ENCODE data around the gene INTS12. TPM values are rescaled to one million over a fixed set of nuclear protein-coding genes. Genes with fewer than 3 reads are reported as not detected.

The INTS12 gene
- total and polyA plus RNA-seq, 12 donors = 4.3 to 30.8 (median 16.5) TPM

DNA sequence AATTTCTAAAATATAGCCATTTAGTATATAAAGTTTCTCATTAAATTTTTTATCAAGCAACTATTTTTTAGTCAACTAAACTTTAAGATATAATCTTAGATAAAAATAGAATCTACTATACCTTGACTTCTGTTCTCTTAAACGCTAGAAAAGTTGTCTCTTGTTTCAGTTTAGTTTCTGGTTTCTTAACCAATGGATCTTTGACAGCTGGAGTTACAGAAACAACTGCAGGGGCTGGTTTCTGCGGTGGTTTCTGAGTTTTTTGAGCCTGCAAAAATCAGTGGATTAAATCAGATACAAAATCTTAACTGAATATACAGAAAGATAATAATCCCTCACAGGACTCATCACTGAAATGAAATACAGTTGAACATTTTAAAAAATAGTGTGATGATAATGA is 21.9 kb downstream of the INTS12 start:
- no peak for DNase-seq
- 91 to 99% (median 95%) methylated on average over 2 of the region's 2 CpGs for WGBS, 4 donors
- Histone ChIP-seq H3K4me1 (replicated peaks in 1 of 2) (no peaks in the 10 kb centered on the region), H3K27ac (no peak overlapping the region), H3K4me3 (no peak overlapping the region), H3K27me3 (no peaks in the 10 kb centered on the region), H3K36me3 (replicated peaks in 1 of 2) (peaks cover 0 to 36% of the 10 kb centered on the region in 2 donors), H3K9me3 (replicated peaks in 1 of 3) (no peaks in the 10 kb centered on the region)
- TF ChIP-seq, protein P1, sequence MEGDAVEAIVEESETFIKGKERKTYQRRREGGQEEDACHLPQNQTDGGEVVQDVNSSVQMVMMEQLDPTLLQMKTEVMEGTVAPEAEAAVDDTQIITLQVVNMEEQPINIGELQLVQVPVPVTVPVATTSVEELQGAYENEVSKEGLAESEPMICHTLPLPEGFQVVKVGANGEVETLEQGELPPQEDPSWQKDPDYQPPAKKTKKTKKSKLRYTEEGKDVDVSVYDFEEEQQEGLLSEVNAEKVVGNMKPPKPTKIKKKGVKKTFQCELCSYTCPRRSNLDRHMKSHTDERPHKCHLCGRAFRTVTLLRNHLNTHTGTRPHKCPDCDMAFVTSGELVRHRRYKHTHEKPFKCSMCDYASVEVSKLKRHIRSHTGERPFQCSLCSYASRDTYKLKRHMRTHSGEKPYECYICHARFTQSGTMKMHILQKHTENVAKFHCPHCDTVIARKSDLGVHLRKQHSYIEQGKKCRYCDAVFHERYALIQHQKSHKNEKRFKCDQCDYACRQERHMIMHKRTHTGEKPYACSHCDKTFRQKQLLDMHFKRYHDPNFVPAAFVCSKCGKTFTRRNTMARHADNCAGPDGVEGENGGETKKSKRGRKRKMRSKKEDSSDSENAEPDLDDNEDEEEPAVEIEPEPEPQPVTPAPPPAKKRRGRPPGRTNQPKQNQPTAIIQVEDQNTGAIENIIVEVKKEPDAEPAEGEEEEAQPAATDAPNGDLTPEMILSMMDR (IDR thresholded peaks at IDR 0.05) = no peak
- TF ChIP-seq POLR2A (IDR thresholded peaks at IDR 0.05) = no peak
- intact Hi-C loops (cut with DNase I) = no loop called here

DNA sequence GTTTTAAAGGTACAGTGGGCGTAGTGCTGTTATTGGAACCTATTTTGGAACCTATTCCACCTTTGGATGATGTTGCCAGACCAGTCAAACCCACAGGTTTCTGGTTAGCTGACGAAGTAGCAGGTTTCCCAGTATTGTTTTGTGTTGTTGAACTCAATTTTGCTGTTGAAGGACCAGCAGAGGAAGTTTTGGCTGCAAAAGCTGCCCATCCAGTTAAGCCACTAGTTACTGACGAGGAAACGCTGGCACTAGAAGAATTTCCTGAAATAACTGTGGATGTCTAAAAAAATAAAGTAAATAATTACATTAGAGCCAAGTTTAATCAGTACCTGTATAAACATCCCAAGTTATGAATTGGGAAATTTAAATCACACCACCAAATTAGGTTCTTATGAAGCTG is 25.5 kb downstream of the INTS12 start:
- DNase-seq = no peak
- H3K27me3 ChIP-seq = no peaks in the 10 kb centered on the region
- H3K36me3 ChIP-seq (replicated peaks in 1 of 2) = peaks cover 0 to 20% of the 10 kb centered on the region in 2 donors
- no peak for TF ChIP-seq POLR2A (IDR thresholded peaks at IDR 0.05)
- TF ChIP-seq, protein P1 (IDR thresholded peaks at IDR 0.05) = no peak
- no peaks in the 10 kb centered on the region for H3K9me3 ChIP-seq (replicated peaks in 1 of 3)
- WGBS, 4 donors = 89 to 97% (median 95%) methylated on average over 4 of the region's 4 CpGs
- no peaks in the 10 kb centered on the region for H3K4me1 ChIP-seq (replicated peaks in 1 of 2)
- no peak overlapping the region for H3K4me3 ChIP-seq
- intact Hi-C loops (cut with DNase I) = no loop called here
- H3K27ac ChIP-seq = no peak overlapping the region

DNA sequence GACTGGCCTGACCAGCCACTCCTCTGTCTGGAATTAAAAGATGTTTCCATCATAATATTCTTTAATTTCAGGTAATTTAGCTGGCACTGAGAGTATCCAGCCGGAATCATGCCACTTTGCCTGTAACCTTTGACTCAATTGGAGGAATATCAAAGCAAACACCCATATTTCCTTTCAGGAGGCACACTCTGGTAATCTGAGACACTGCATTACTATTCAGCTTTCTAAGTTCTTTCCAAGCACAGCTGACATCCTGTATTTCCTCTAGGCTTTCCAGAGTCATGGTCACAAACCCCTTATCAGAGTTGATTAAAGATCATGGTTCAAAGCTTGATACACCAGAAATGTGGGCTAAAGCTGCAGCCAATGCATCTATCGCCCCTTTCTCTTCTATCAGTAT is 29.3 kb downstream of the INTS12 start:
- Histone ChIP-seq H3K4me3 (no peak overlapping the region), H3K9me3 (replicated peaks in 1 of 3) (no peaks in the 10 kb centered on the region), H3K27me3 (no peaks in the 10 kb centered on the region), H3K27ac (no peak overlapping the region), H3K4me1 (replicated peaks in 1 of 2) (no peaks in the 10 kb centered on the region), H3K36me3 (replicated peaks in 1 of 2) (no peaks in the 10 kb centered on the region)
- intact Hi-C loops (cut with DNase I) = no loop called here
- 36 to 58% (median 46%) methylated on average over 2 of the region's 2 CpGs for WGBS, 4 donors
- TF ChIP-seq POLR2A (IDR thresholded peaks at IDR 0.05) = no peak
- TF ChIP-seq, protein P1 (IDR thresholded peaks at IDR 0.05) = no peak
- no peak for DNase-seq

DNA sequence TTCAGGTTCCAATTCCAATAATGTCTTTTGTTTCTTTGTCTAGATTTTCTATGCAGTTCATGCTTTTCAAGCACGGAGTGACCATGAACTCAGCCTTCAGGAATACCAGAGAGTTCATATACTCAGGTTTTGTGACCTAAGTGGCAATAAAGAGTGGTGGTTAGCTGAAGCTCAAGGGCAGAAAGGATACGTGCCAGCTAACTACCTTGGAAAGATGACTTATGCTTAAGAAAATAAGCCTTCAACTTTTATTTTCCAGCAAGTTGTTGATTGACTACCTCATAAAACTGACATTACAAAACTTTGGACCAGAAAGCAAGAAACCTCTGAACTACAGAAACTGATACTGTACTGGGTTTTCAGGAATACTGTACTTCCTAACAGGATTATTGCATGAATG is 30.8 kb downstream of the INTS12 start:
- Histone ChIP-seq H3K9me3 (replicated peaks in 1 of 3) (no peaks in the 10 kb centered on the region), H3K4me1 (replicated peaks in 1 of 2) (no peaks in the 10 kb centered on the region), H3K36me3 (replicated peaks in 1 of 2) (no peaks in the 10 kb centered on the region), H3K4me3 (no peak overlapping the region), H3K27ac (no peak overlapping the region), H3K27me3 (no peaks in the 10 kb centered on the region)
- TF ChIP-seq, protein P1 (IDR thresholded peaks at IDR 0.05) = no peak
- no peak for TF ChIP-seq POLR2A (IDR thresholded peaks at IDR 0.05)
- DNase-seq = no peak
- WGBS, 4 donors = 39 to 42% (median 40%) methylated on average over 2 of the region's 2 CpGs
- intact Hi-C loops (cut with DNase I) = no loop called here

All from adrenal gland (tissue), 12 donors.